ENCODE measurements around the gene RNF220.

Gene RNF220

DNA sequence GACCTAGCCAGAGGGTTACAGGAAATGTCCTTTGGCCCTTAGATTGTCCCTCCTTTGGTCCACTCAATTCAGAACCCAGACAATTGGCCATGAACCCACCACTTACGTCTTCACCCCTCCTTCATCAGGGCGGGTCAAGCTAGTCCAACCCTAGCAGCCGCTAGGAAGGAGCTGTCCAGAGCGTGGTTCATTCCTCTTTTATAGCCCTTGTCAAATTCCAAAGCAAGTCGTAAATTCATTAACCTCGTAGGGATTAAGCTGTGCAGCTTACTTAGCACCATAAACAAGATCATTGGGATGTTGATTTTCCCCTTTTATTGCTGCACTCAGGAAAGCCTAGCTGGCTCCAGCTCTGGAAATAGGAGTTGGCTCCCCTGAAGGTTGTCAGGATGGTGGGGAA lies 179.1 kb downstream of the RNF220 start:
- DNase-seq (ENCODE audit: low spot score), result no peak

DNA sequence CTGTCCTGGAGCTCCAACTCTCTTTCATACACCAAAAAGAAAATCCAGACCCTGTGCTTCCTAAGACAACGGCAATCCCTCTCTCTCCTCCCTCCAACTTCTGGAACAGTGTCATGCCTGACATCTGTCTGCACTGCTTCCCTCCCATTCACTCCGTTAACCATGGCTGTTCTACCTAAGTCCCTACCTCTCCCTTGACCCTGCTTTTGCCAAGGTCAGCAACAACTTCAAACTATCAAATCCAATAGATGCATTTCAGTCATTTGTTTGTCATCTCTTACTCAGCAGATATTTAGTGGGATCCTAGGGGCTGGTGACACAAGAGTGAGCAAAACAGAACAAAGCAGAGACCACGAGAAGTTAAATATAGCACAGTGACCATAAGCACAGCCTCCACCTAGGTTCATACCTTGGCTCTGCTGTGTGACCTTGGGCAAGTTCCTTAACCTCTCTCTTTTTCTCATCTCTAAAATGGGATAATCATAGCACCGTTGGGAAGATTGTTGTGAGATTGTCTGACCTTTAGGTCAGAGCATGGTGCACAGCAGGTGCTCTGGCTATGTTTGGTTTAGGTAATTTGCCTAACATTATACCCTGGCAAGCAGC lies 180.4 kb downstream of the RNF220 start:
- no peak for DNase-seq (ENCODE audit: low spot score)

DNA sequence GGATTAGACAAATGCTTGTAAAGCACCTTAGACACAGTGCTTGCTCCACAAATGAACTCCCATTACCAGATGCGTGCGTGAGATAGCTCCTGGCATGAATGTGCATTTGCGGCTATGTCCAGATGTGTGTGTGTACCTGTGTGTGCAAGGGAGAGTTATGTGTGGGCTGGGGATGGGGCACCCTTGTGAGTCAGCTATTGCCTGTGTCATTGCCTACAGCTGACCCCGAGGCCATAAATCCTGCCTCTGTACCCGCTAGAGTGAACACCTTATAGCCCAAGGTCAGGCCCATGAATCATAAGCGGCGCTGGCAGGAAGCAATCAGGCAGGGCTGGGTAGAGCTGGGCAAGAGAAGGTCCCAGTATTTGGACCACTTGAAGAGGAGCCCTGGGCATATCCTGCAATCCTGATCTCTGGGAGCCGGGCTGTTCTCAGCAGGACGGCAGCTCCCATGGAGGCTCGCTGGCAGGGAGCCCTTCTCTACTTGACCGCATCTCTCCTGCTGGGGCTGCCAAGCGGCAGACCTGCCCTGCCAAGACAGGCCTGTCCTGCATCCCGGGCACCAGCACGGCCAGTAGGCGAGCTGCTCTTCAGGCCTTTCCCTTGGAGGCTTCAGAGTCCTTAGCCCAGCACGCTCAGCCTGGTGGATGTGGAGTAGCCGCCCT lies 182.9 kb downstream of the RNF220 start:
- DNase-seq (ENCODE audit: low spot score), result no peak

DNA sequence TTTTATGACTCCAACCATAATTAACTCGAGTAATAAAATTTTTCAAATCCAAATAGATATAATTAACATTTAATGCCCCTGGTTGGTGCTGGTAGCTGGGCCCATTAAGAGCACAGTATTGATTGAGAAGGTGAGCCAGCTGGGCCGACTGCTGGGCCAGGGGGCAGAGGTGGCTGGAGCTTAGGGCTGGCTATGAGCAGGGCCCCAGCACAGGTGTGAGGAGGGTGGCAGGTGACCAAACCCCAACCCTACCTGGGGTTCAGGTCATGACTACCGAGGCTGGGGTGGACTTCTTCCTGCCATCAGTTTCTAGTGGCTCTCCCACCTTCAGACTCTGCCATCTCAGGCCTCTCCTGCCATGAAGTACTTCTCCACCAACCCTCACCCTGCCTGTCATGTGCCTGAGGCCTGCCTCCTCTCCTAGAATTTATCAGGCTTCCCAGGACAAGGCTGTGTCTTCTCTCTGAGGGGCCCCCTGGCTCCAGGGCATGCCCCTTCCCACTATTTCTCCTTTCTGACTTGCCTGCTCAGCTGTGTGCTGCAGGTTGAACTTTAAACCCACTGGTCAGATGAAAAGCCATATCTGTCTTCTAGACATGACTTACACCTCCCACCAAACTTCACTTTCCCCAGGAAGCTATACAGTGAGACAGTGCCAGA lies 183.6 kb downstream of the RNF220 start:
- no peak for DNase-seq (ENCODE audit: low spot score)

DNA sequence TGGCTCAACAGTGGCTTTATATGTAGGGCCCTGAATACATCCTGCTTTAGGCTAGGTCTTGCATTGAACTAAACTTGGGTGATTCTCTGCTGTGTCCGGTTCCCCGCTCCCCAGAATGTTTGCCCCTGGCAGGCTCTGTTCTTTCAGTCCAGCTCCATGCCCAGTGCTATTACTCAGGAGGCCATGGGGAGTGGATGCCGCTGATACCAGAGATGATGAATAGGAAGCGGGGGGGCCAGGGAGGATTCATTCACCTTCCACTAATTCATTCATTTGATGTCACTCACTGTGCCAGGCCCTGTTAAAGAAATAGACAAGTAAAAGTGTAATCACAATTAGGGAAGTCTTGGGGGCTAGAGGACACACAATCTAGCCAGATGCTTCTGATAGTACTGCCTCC lies 185.4 kb downstream of the RNF220 start:
- no peak for DNase-seq (ENCODE audit: low spot score)

DNA sequence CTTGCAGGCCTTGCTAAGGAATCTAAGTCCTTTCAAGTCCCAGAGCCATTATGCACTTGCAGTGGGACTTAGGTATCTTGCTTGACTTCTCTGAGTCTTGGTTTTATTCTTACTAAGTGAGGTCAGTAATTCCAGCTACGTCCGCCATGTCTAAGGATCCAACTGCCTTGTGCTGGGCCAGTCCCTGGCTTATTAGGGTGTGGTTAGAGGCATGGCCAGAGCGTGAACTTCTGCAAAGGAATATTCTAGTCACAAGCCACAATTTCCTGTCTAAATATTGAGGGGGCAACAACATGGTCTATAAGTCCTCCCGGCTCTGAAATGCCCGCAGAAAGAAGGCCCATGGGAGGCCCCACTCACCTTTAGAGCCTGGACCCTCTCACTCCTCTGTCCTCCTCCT lies 186.3 kb downstream of the RNF220 start:
- no peak for DNase-seq (ENCODE audit: low spot score)

DNA sequence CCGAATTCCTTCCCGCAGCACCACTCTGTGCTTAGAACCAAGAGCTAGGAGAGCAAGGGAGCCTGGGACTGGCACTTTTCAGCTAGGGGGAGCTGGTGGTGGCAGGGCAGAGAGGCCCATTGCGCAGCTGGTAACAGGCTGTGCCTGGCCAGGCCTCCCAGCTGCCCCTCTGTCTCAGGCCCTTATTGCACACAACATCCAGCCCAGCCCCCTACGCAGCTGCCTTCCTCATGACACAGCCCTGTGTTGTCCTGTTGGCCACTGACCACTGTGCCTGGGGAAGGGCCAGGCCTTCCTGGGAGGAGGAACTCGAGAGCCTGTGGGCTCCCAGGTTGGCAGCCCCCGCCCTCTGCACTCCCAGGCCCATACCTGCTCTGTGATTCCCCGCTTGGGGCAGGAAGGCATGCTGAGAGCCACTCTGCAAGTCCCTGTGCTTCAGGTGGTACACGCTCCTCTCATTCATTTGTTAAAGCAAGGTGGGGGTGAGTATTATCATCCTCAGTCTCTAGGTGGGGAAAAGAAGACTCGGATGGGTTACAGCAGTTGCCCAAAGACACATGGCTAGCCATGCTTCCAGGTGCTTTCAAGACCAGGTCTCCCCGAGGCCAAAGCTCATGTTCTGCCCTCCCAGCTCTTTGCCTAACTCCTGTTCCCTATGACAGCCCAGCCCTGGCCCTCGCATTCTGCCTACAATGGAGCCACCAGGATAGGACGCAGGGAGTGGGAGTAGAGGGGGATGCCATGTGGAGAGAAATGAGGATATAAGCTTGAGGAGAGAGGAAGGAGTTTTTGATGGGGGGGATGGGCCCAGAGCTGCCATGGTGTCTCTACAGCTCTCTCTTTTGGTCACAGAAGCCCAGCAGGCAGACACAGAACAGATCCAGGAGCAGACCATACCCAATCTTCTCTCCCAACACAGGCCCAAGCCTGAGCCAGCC lies 187.4 kb downstream of the RNF220 start:
- no peak for DNase-seq (ENCODE audit: low spot score)

DNA sequence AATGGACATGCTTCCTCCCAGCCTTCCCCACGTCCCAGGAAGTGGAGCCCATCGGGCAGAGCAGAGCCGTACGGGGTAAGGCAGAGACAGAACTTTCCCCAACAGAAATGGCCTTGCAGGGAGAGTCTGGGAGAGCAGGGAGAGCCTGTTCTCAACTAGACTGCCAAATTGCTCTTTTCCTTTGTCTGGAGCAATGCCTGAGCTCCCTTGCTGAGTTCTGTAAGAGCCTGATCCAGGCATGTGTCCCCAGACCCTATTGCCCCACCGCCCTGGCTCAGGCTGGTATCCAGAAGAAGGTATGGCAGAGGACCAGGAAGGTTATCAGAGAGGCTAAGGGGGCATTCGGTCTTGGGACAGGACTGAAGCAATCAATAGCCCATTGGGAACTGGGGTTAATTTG lies 189.3 kb downstream of the RNF220 start:
- DNase-seq (ENCODE audit: low spot score), result no peak

DNA sequence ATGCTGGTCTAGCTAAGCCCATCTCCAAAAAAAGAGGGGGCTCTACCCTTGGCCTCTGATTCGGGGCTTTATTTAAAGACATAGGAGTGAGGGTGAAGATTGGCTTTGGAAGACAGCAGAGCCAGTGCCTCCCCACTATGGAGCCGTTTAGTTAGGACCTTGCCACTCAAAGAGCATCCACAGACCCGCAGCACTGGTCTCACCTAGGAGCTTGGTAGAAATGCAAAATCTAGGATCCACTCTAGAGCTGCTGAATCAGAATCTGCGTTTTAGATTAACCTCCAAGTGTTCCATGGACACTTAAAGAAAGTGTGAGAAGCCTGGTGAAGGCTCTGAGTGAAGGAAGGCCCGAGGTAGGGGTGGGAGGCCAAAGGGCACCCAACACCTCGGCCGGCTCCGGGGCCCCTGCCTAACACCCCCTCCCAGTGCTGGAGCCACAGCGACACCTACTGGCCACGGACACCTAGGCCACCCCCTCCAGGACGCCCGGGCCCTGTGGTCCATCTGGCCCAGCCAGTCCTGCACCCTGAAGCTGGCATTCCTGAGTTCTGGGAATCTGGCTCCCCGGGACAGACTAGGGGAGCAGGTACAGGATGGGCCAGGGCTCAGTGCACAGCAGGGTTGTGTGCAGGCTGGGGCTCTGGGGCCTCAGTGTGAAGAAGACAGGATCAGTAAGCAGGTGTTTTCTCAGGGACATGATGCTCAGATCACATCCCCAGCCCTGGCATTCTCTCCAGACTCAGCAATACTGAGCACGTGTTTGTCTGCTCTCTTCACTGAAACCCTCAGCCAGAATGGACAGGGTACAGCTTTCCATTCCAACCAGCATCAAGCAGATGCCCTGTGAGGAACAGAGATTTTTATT lies 190.0 kb downstream of the RNF220 start:
- DNase-seq (ENCODE audit: low spot score), result peak; percentile 26

DNA sequence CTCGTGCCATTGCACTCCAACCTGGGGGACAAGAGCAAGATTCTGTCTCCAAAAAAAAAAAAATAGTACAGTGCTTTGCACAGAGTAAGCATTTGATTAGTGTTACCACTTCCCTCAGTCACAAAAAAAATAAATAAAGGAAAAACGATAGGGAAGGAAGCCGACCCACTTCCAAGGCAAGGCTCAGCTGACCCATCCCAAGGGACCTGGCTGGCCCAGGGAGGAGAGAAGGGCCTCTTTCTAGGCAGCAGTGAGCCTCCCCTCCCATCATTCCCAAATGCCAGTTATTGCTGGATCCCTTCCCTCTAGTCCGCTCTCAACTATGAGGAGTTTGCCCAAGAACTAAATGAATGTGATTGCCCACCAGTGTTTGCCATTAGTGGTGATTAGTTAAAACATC lies 191.5 kb downstream of the RNF220 start:
- DNase-seq (ENCODE audit: low spot score), result no peak

DNA sequence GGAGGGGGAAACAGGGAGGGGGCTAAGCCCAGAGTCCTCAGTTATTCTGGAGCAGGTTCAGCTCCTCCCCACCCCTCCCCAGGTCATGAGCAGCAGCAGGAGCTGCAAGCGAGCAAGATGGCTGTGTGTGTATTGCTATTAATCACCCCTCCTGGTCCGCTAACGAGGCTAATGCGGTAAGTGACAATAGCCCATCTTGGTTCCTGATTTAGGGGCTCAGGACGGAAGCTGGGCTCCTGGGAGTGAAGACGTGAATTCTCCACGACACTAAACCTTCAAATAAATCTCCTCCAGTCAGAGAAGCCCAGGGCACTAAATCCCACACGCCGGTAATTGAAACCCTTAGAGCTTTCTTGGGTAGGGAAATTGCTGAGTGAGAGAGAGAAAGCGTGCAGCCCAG lies 193.1 kb downstream of the RNF220 start:
- DNase-seq (ENCODE audit: low spot score), result no peak

DNA sequence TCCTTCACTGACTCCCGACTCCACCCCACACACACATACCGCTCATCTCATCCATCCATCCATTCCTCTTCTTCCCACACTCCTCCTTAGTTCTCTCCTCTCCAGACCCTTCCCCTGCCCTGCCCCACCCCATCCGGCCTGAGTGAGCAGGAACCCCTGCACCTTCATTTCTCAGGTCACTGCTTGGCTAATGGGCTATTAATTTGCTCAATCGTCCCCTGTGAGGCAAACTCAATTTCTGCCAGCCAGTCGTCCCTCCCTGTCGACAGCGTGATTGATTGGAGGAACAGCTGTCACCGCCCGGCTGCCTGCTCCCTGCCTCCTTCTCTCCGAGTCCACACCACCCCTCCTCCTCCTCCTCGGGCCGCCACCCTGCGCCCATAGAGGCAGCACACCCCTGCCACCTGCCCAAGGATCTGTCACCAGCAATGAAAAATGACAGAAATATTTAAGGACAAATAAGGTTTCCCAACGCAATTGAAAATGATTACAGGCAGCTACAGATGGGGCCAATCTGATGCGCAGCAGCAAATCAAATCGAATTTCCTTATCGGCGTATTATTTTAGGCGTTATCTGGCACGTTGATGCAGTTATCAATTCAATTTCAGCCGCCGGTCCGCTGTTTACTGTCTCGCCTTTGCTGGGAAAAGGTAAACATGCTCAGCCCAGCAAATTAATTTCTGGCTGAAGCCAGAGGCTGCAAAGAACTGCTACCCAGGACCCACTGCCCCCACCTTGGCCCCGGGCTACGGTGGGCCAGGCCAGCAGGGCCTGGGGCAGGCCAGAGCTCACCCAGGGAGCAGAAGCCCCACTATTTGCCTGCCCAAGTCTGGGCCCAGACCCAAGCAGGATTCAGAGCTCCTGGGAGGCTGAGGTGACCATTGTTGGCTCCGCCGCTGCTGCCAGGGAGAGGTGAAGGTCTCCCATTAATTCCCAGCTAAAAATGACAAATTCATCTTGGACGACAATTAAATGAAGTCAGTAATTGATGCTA lies 197.9 kb downstream of the RNF220 start:
- DNase-seq (ENCODE audit: low spot score), result peak; percentile 86

DNA sequence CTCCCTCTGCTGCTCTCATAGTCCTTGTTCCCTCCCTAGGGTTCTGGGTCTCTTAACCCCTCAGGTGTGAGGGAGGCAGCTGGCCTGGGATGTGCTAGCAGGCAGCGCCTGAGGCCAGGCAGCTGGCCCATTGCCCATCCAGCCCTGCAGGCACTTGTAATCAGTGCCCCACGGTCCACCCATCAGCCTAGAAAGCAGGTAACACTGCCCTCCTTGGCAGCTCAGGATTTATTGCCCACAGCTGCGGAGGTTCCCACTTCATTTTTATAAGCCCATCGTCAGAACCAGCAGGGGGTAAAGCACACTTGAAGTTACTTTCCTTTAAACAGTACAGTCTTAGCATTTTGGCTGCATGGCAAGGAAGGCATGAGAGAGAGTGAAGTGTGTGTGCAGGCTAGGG lies 198.7 kb downstream of the RNF220 start:
- DNase-seq (ENCODE audit: low spot score), result no peak

DNA sequence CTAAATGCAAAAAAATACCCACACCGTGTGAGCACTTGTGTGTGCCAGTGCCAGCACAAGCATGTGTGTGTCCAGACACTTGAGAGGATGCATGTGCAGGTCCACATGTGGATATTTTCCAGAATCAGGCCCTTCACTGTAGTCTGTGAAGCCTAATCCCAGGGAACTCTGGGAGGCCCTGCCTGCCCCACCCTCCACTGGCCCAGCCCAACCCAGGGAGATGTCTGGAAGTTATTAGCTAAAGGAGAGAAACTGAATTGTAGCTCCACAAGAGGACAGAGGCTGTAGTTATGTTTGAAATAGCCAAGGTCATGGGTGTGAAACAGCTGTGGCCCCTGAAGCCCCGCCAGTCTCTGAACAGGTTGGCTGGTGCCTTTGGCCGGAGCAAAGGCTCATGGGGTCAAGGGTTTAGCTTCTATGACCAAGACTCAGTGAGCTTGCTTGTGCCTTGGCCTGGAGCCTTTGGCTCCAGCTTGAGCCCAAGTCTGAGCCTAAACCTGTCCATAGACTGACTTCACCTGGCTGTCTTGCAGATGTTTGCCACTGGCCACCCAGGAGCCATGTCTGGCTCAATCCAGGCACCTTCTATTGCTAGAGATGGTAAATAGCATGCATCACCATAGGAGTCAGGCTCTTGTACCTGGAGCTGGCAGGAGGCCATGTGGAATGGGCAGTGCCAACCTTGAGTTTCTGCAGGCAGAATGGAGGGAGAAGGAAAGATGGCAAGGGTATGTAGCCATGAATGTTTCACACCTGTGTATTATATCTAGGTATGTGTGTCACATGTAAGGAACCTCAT lies 199.3 kb downstream of the RNF220 start:
- no peak for DNase-seq (ENCODE audit: low spot score)

DNA sequence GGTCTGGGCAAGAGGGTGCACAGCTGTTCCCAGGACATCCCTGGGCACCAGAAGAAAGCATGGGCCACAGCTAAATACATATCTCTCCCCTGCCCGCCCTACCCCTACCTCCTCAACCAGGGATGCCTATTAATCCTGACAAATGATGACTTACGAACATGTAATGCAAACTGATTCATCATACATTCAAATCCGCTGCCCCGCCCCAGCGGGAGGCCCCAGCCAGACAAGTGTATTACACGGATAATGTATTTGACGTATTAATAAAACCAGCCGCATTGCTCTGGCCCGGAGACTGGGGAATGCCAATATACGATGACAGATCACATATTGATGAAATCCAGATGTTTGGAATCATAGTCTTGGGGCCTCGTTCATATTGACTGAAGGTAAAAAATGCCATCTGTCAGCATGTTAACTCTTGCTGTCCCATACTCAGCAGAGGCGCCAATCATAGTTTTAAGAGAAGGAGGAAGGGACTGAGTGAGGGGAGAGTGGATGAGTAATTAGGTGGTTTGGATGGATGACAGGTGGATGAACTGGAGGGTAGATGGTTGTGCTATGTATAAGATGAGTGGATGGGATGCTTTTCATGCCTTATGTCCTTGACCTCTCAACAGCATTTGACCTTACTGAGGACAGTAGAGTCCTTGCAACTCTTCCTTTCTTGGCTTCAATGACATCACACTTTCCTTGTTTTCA lies 201.0 kb downstream of the RNF220 start:
- no peak for DNase-seq (ENCODE audit: low spot score)

DNA sequence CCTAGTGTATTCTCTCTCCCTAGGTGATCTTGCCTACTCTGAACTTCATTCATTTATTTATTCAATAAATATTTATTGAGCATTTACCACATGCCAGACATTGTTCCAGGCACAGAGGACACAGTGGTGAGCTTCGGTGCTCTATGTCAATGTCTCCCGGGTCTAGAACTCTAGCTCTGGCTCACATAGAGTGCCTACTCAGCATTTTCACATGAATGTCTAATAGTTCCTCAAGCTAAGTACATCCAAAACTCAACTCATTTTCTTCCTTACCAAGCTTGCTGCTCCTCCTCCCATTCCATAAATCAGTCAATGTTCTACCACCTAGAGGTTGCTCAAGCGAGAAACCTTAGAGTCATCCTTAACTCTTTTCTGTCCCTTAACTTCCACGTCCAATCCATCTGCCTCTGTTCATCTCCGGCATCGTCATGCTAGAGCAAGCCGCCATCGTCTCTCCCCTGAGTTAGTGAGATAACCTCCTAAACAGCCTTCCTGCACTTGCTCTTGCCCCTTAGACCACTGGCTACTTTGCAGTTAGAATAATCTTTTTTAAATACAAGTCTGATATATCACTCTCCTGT lies 201.7 kb downstream of the RNF220 start:
- DNase-seq (ENCODE audit: low spot score), result no peak

DNA sequence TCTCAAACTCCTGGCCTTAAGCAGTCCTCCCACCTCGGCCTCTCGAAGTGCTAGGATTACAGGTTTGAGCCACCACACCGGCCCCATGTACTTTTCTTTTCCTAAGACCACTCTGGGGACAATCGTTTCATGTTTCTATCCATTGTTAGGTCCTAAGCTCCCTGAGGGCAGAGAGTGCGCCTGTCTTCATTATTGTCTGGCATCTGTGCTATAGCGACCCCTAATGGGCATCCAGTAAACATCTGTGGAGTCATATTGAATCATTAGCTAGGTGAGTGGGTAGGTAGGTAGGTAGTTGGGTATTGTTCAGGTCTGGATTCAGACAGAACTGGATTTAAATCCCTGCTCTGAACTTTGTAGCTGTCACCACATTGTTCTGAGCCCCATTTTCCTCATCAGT lies 203.1 kb downstream of the RNF220 start:
- no peak for DNase-seq (ENCODE audit: low spot score)

DNA sequence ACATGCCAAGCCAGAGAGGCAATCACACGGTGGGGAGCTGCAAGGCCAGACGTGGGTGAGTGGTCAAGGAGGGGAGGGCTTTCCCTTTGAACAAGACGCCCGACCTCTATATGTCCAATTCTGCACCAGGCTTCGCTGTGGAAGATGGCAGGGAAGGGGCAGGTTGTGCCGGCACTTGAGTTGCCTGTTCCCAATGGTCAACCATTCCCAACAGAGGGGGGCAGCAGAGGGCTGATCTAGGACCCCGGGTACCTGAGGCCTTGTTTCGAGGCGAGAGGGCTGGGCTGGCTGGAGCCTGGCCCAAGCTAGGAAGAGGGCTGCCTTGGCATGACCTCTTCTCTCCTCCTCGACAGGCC lies 204.3 kb downstream of the RNF220 start:
- DNase-seq (ENCODE audit: low spot score), result peak; percentile 48

All from SK-N-DZ (cell line).